PC-9 (cell line): ENCODE data around the gene RAB7A. TPM values are rescaled to one million over a fixed set of nuclear protein-coding genes. Genes with fewer than 3 reads are reported as not detected.

Source experiments
- BruUV-seq: library from RNA; stranded (reverse); fragments of 400-500 nt; replicated peaks from 2 replicates; lab custom pipeline; 2021; lab: Mats Ljungman, UMichigan
- CTCF ChIA-PET: fragments of 300-600 bp; sonication (Branson Sonifier 250); formaldehyde crosslinking; loops from one replicate; lab custom pipeline; 2022; ENCODE audit warnings: antibody characterized with exemption; lab: Charles Lee
- POLR2A ChIA-PET: fragments of 300-600 bp; sonication (Branson Sonifier 250); formaldehyde crosslinking; loops from one replicate; lab custom pipeline; 2022; ENCODE audit warnings: antibody characterized with exemption; ENCODE audit not compliant: unreplicated experiment; lab: Charles Lee
- DNase-seq, 2 experiments: peaks; one replicate each; pipeline versions ENCODE4 v3.0.0 to v3.0.0-alpha.2; 2015 to 2022; ENCODE audit warnings: mixed read lengths in 1 of 2
- H2AFZ ChIP-seq: fragments of 200-600 bp; sonication (generic); 2 replicates; pipeline ENCODE4 v1.8.1; 2017; ENCODE audit warnings: antibody characterized with exemption
- H3F3A ChIP-seq: fragments of 200-600 bp; sonication (generic); 2 replicates; pipeline ENCODE4 v1.8.1; 2017; ENCODE audit warnings: antibody characterized with exemption, mild to moderate bottlenecking, low read depth; ENCODE audit not compliant: insufficient read depth
- H3K27ac ChIP-seq: fragments of 200-600 bp; sonication (generic); 2 replicates; pipeline ENCODE4 v1.6.1; 2016; ENCODE audit warnings: mixed run types
- H3K27me3 ChIP-seq: fragments of 200-600 bp; sonication (generic); 2 replicates; pipeline ENCODE4 v1.6.1; 2016; ENCODE audit warnings: low read depth, mixed run types; ENCODE audit not compliant: insufficient read depth
- H3K36me3 ChIP-seq: fragments of 200-600 bp; sonication (generic); 2 replicates; pipeline ENCODE4 v1.6.1; 2016; ENCODE audit warnings: low read depth, mixed run types
- H3K4me1 ChIP-seq: fragments of 200-600 bp; sonication (generic); replicated peaks from 2 replicates; pipeline ENCODE4 v1.6.1; 2016; ENCODE audit warnings: mixed run types; ENCODE audit not compliant: insufficient read depth
- H3K4me2 ChIP-seq: fragments of 200-600 bp; sonication (generic); 2 replicates; pipeline ENCODE4 v1.6.1; 2017; ENCODE audit warnings: mixed run types
- H3K4me3 ChIP-seq: fragments of 200-600 bp; sonication (generic); 2 replicates; pipeline ENCODE4 v1.6.1; 2016; ENCODE audit warnings: mixed run types
- H3K79me2 ChIP-seq: fragments of 200-600 bp; sonication (generic); 2 replicates; pipeline ENCODE4 v1.6.1; 2017; ENCODE audit warnings: low read depth, mixed run types
- H3K9me2 ChIP-seq: fragments of 200-600 bp; sonication (generic); 2 replicates; pipeline ENCODE4 v1.8.1; 2017; ENCODE audit warnings: mild to moderate bottlenecking; ENCODE audit not compliant: insufficient read depth
- H3K9me3 ChIP-seq: fragments of 200-600 bp; sonication (generic); 2 replicates; pipeline ENCODE4 v1.8.1; 2016; ENCODE audit warnings: low read depth; ENCODE audit not compliant: insufficient read depth
- H4K20me1 ChIP-seq: fragments of 200-600 bp; sonication (generic); 2 replicates; pipeline ENCODE4 v1.8.1; 2017; ENCODE audit not compliant: insufficient read depth
- CTCF ChIP-seq: fragments of 200-600 bp; sonication (generic); conservative IDR thresholded peaks from 2 replicates; pipeline ENCODE4 v1.6.1; 2017; ENCODE audit warnings: mixed run types, antibody characterized with exemption, mild to moderate bottlenecking, moderate library complexity
- EZH2 ChIP-seq: fragments of 200-600 bp; sonication (generic); IDR thresholded peaks from 2 replicates; pipeline ENCODE4 v1.8.0; 2017; ENCODE audit warnings: antibody characterized with exemption, low read depth
- intact Hi-C: fragments of 100-400 bp; cut with micrococcal nuclease; formaldehyde crosslinking; loops from one replicate; pipeline ENCODE4 v1.10.0; 2022; ENCODE audit not compliant: unreplicated experiment
- total RNA-seq: library from RNA; stranded (reverse); gene quantifications from 2 replicates; pipeline ENCODE4 v1.2.3, GENCODE V29; 2021

The RAB7A gene
- total RNA-seq, 1 experiment from 2014 or later: 319 TPM

- H3K9me2 ChIP-seq: no peaks in the 10 kb centered on the region
- no peaks in the 10 kb centered on the region for H3K79me2 ChIP-seq
- ChIA-PET CTCF (no interaction called here), POLR2A (no interaction called here)
- no peaks in the 10 kb centered on the region for H3K36me3 ChIP-seq
- no peaks in the 10 kb centered on the region for H4K20me1 ChIP-seq
- no peak overlapping the region for H2AFZ ChIP-seq
- intact Hi-C loops: loop anchor here (5.0 kb wide), 1 partner anchor 267 kb away; no protein-coding TSS in a partner anchor
- no peak overlapping the region for H3K27ac ChIP-seq
- H3F3A ChIP-seq: peaks cover 2% of the 10 kb centered on the region
- no peak overlapping the region for H3K4me3 ChIP-seq
- TF ChIP-seq CTCF: no peak
- TF ChIP-seq EZH2: no peak
- no TSS peak for BruUV-seq
- H3K27me3 ChIP-seq: no peaks in the 10 kb centered on the region
- no peaks in the 10 kb centered on the region for H3K9me3 ChIP-seq
- no peak for DNase-seq
- H3K4me2 ChIP-seq: no peak overlapping the region
- peaks cover 8% of the 10 kb centered on the region for H3K4me1 ChIP-seq
These were observed 40.8 kb upstream of the RAB7A start for GRCh38 chr3:128684986-128685726.

DNA sequence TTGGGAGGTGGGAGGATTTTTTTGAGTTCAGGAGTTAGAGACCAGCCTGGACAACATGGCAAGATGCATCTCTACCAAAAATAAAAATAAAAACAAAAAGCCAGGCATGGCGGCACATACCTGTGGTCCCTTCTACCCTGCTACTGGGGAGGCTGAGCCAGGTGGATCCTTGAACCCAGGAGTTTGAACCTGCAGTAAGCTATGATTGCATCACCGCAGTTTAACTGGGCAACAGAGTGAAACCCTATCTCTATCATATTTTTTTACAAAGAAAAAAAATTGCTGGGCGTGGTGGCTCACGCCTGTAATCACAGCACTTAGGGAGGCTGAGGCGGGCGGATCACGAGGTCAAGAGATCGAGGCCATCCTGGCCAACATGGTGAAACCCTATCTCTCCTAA is 39.5 kb upstream of the RAB7A start:
- intact Hi-C loops: no loop called here
- Histone ChIP-seq H3K4me2 (no peak overlapping the region), H3K9me3 (no peaks in the 10 kb centered on the region), H3F3A (no peaks in the 10 kb centered on the region), H3K36me3 (no peaks in the 10 kb centered on the region), H3K4me3 (no peak overlapping the region), H2AFZ (no peak overlapping the region), H3K27me3 (no peaks in the 10 kb centered on the region), H3K4me1 (peaks cover 6% of the 10 kb centered on the region), H3K27ac (no peak overlapping the region), H3K79me2 (no peaks in the 10 kb centered on the region), H3K9me2 (no peaks in the 10 kb centered on the region), H4K20me1 (no peaks in the 10 kb centered on the region)
- TF ChIP-seq EZH2: no peak
- TF ChIP-seq CTCF: no peak
- CTCF ChIA-PET: no interaction called here
- BruUV-seq: no TSS peak
- POLR2A ChIA-PET: no interaction called here
- no peak for DNase-seq

DNA sequence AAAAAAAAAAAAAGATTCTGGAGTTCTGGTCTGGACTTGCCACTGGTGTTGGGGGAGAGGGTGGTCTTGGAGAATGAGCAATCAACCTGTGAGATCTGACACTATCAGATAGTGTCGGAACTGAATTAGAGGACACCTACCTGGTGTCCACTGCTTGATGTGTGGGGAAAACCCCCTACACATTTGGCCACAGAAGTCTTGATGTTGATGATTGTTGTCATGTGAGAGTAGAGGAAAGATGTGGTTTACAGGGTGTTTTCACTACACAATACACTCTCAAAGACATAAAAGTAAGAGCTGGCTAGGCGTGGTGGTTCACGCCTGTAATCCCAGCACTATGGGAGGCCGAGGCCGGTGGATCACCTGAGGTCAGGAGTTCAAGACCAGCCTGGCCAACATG is 36.9 kb upstream of the RAB7A start:
- DNase-seq: no peak
- Histone ChIP-seq H3K4me1 (no peaks in the 10 kb centered on the region), H3K9me2 (no peaks in the 10 kb centered on the region), H3K4me2 (no peak overlapping the region), H3K36me3 (no peaks in the 10 kb centered on the region), H3K9me3 (no peaks in the 10 kb centered on the region), H3K27me3 (no peaks in the 10 kb centered on the region), H3K79me2 (no peaks in the 10 kb centered on the region), H2AFZ (no peak overlapping the region), H4K20me1 (no peaks in the 10 kb centered on the region), H3K27ac (no peak overlapping the region), H3K4me3 (no peak overlapping the region), H3F3A (peaks cover 5% of the 10 kb centered on the region; the same call in 1 of the 2 replicates)
- TF ChIP-seq CTCF (no peak), EZH2 (no peak)
- POLR2A ChIA-PET: no interaction called here
- intact Hi-C loops: no loop called here
- CTCF ChIA-PET: interaction anchor here (0.7 kb wide), 1 partner anchor 9 kb away, joined by 10 read pairs; no protein-coding TSS in a partner anchor
- no TSS peak for BruUV-seq
